Smooth muscle cell (in vitro differentiated cells): ENCODE data around the gene CEACAM19. TPM values are rescaled to one million over a fixed set of nuclear protein-coding genes. Genes with fewer than 3 reads are reported as not detected.
"Not testable (repeated sequence)": the region's sequence is repeated elsewhere in the genome, so short reads cannot be mapped to it uniquely, and the experiment has no call there.

Experiments used
- DNase-seq: peaks from one replicate; lab custom pipeline; 2025; ENCODE audit not compliant: unreplicated experiment; lab: John Stamatoyannopoulos, UW
- H2AFZ ChIP-seq: fragments of 200-600 bp; sonication (generic); 2 replicates; pipeline ENCODE4 v1.6.0; 2016; ENCODE audit warnings: antibody characterized with exemption, low read depth, mild to moderate bottlenecking
- H3F3A ChIP-seq: fragments of 200-600 bp; sonication (generic); 2 replicates; pipeline ENCODE4 v1.6.0; 2017; ENCODE audit warnings: antibody characterized with exemption, low read depth
- H3K27ac ChIP-seq: fragments of 200-600 bp; sonication (generic); 2 replicates; pipeline ENCODE4 v1.5.1; 2016; ENCODE audit warnings: low read depth, mild to moderate bottlenecking
- H3K27me3 ChIP-seq: fragments of 200-600 bp; sonication (generic); 2 replicates; pipeline ENCODE4 v1.6.1; 2016; ENCODE audit warnings: low read depth, mild to moderate bottlenecking
- H3K36me3 ChIP-seq: fragments of 200-600 bp; sonication (generic); 2 replicates; pipeline ENCODE4 v1.5.1; 2016; ENCODE audit warnings: low read depth
- H3K4me1 ChIP-seq: fragments of 200-600 bp; sonication (generic); 2 replicates; pipeline ENCODE4 v1.5.1; 2016; ENCODE audit warnings: low read depth
- H3K4me2 ChIP-seq: fragments of 200-600 bp; sonication (generic); 2 replicates; pipeline ENCODE4 v1.6.0; 2016; ENCODE audit warnings: mild to moderate bottlenecking
- H3K4me3 ChIP-seq: fragments of 200-600 bp; sonication (generic); 2 replicates; pipeline ENCODE4 v1.5.1; 2016; ENCODE audit warnings: mild to moderate bottlenecking
- H3K79me2 ChIP-seq: fragments of 200-600 bp; sonication (generic); 2 replicates; pipeline ENCODE4 v1.6.0; 2016; ENCODE audit warnings: low read depth, mild to moderate bottlenecking
- H3K9ac ChIP-seq: fragments of 200-600 bp; sonication (generic); 2 replicates; pipeline ENCODE4 v1.6.0; 2016; ENCODE audit warnings: low read depth
- H3K9me3 ChIP-seq: fragments of 200-600 bp; sonication (generic); replicated peaks from 2 replicates; pipeline ENCODE4 v1.5.1; 2016; ENCODE audit warnings: low read depth
- H4K20me1 ChIP-seq: fragments of 200-600 bp; sonication (generic); 2 replicates; pipeline ENCODE4 v1.6.0; 2016; ENCODE audit warnings: low read depth
- CTCF ChIP-seq: fragments of 200-600 bp; sonication (generic); IDR thresholded peaks from 2 replicates; pipeline ENCODE4 v1.5.1; 2017; ENCODE audit warnings: borderline replicate concordance, mild to moderate bottlenecking, antibody characterized with exemption; ENCODE audit not compliant: insufficient read depth, poor library complexity, severe bottlenecking
- WGBS: methylation state at CpG from one replicate; pipeline ENCODE4 v1.1.7; 2016; ENCODE audit warnings: low lambda C conversion rate; 5-methylcytosine and 5-hydroxymethylcytosine counted together
- polyA plus RNA-seq: library from polyadenylated mRNA; unstranded; fragments of >200 nt; fragmentation: Nextera tagmentation; extraction: Ambion mirVana; gene quantifications from 2 replicates; pipeline ENCODE4 v1.2.1, GENCODE V29; 2016
- total RNA-seq: library from RNA; depleted of rRNA; stranded (reverse); fragments of >200 nt; gene quantifications from 2 replicates; pipeline ENCODE4 v1.2.3, GENCODE V29; 2014

CEACAM19 gene
- total and polyA plus RNA-seq, 2 experiments from 2014 or later = 0.81 to 0.88 TPM

- H3K27ac ChIP-seq = no peak overlapping the region
- WGBS = 88% methylated on average over 6 of the region's 6 CpGs
- no peaks in the 10 kb centered on the region for H3K9me3 ChIP-seq
- no peak for DNase-seq
- H3F3A ChIP-seq = no peaks in the 10 kb centered on the region
- H3K4me3 ChIP-seq = no peak overlapping the region
- no peaks in the 10 kb centered on the region for H3K4me1 ChIP-seq
- H3K4me2 ChIP-seq = no peak overlapping the region
- H4K20me1 ChIP-seq = no peaks in the 10 kb centered on the region
- H3K36me3 ChIP-seq = no peaks in the 10 kb centered on the region
- no peaks in the 10 kb centered on the region for H3K79me2 ChIP-seq
- no peak overlapping the region for H3K9ac ChIP-seq
- TF ChIP-seq CTCF = no peak
- H2AFZ ChIP-seq = no peak overlapping the region
- no peaks in the 10 kb centered on the region for H3K27me3 ChIP-seq
Observed at GRCh38 chr19:44706506-44707236, 35.4 kb downstream of the CEACAM19 start.

GRCh38 chr19:44707794-44708193 is 36.5 kb downstream of the CEACAM19 start:
- Histone ChIP-seq H3K9ac (no peak overlapping the region), H3K36me3 (no peaks in the 10 kb centered on the region), H3K4me3 (no peak overlapping the region), H3K4me1 (no peaks in the 10 kb centered on the region), H3K27ac (no peak overlapping the region), H3K4me2 (no peak overlapping the region), H3K79me2 (no peaks in the 10 kb centered on the region), H2AFZ (no peak overlapping the region), H4K20me1 (no peaks in the 10 kb centered on the region), H3K9me3 (no peaks in the 10 kb centered on the region), H3F3A (no peaks in the 10 kb centered on the region), H3K27me3 (no peaks in the 10 kb centered on the region)
- WGBS = 97% methylated on average over 20 of the region's 20 CpGs
- no peak for DNase-seq
- no peak for TF ChIP-seq CTCF

- Histone ChIP-seq H3K79me2 (no peaks in the 10 kb centered on the region), H2AFZ (no peak overlapping the region), H3K4me3 (no peak overlapping the region), H3F3A (no peaks in the 10 kb centered on the region), H3K4me1 (no peaks in the 10 kb centered on the region), H3K4me2 (no peak overlapping the region), H3K9ac (no peak overlapping the region), H3K9me3 (no peaks in the 10 kb centered on the region), H3K36me3 (no peaks in the 10 kb centered on the region), H3K27me3 (no peaks in the 10 kb centered on the region), H4K20me1 (no peaks in the 10 kb centered on the region), H3K27ac (no peak overlapping the region)
- no peak for DNase-seq
- no peak for TF ChIP-seq CTCF
- WGBS = 81% methylated on average over 5 of the region's 5 CpGs
Observed at GRCh38 chr19:44708940-44709339, 37.7 kb downstream of the CEACAM19 start.

GRCh38 chr19:44709434-44710266 is 38.4 kb downstream of the CEACAM19 start:
- H3K4me2 ChIP-seq, H3K27me3 ChIP-seq, H3K9ac ChIP-seq, H4K20me1 ChIP-seq, H3F3A ChIP-seq, H3K36me3 ChIP-seq, DNase-seq, H3K4me3 ChIP-seq, H3K9me3 ChIP-seq, H3K4me1 ChIP-seq, H3K27ac ChIP-seq, H3K79me2 ChIP-seq, H2AFZ ChIP-seq: not testable (repeated sequence)
- 78% methylated on average over 4 of the region's 4 CpGs for WGBS
